Calu3 (cell line): Measurements from ENCODE around the gene CLASP1. TPM values are rescaled to one million over a fixed set of nuclear protein-coding genes. Genes with fewer than 3 reads are reported as not detected.

Source experiments
- BruUV-seq: library from RNA; stranded (reverse); fragments of 400-500 nt; replicated peaks from 2 replicates; lab custom pipeline; 2021; lab: Mats Ljungman, UMichigan
- CTCF ChIA-PET: fragments of 300-600 bp; sonication (Branson Sonifier 250); formaldehyde crosslinking; loops from one replicate; lab custom pipeline; 2022; ENCODE audit warnings: antibody characterized with exemption; lab: Charles Lee
- DNase-seq: peaks from one replicate; pipeline ENCODE4 v3.0.0; 2022
- H3K27ac Mint-ChIP-seq: one replicate; pipeline ENCODE4 v1.8.0; 2022; ENCODE audit warnings: mixed read lengths; ENCODE audit not compliant: unreplicated experiment
- H3K27me3 Mint-ChIP-seq: one replicate; pipeline ENCODE4 v1.8.0; 2022; ENCODE audit warnings: mixed read lengths; ENCODE audit not compliant: unreplicated experiment
- H3K36me3 Mint-ChIP-seq: one replicate; pipeline ENCODE4 v1.8.0; 2022; ENCODE audit warnings: mild to moderate bottlenecking, moderate library complexity, mixed read lengths; ENCODE audit not compliant: insufficient read depth, unreplicated experiment
- H3K4me1 Mint-ChIP-seq: one replicate; pipeline ENCODE4 v1.8.0; 2022; ENCODE audit warnings: mild to moderate bottlenecking, low read depth, mixed read lengths; ENCODE audit not compliant: unreplicated experiment
- H3K4me3 Mint-ChIP-seq: one replicate; pipeline ENCODE4 v1.8.0; 2022; ENCODE audit warnings: mild to moderate bottlenecking, low read depth, moderate library complexity, mixed read lengths; ENCODE audit not compliant: unreplicated experiment
- H3K9me3 Mint-ChIP-seq: one replicate; pipeline ENCODE4 v1.8.0; 2022; ENCODE audit warnings: low read depth, mixed read lengths; ENCODE audit not compliant: unreplicated experiment
- intact Hi-C: fragments of 100-400 bp; cut with micrococcal nuclease; formaldehyde crosslinking; loops from one replicate; pipeline ENCODE4 v1.10.0; 2022; ENCODE audit not compliant: unreplicated experiment
- total RNA-seq: library from RNA; stranded (reverse); gene quantifications from 2 replicates; pipeline ENCODE4 v1.2.3, GENCODE V29; 2022
- TF ChIP-seq, protein P1 (sequence below): fragments of 200-600 bp; IDR thresholded peaks from one replicate; pipeline ENCODE4 v1.8.0; 2022; ENCODE audit warnings: antibody characterized with exemption; ENCODE audit not compliant: unreplicated experiment

Gene CLASP1
- total RNA-seq, 1 experiment from 2014 or later, result 59.7 TPM

DNA sequence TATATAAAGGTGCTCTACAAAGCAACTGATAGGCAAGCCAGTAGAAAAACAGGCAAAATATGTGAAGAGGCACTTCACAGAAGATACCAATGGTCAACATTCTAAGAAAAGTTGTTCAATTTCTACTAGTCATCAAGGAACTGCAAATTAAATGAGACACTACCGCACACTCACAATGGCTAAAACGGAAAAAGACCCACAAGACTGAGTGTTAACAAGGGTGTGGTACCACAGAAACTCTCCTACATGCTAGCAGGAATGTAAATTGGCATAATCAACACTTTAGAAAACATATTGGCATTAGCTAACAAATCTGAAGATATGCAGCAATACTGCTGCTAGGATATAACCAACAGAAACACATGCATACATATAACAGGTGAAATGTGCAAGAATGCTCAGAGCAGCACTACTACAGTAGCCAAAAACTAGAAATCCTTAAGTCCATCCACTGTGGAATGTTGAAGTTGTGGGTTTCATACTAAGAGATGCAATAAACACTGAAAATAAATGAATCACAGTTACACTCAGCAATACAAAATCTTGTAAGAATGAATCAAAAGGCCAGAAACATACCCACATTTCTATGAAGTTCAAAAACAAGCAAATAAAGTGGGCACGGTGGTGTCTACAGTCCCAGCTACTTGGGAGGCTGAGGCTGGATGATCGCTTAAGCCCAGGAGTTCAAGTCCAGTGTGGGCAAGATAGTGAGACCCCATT is 109.4 kb downstream of the CLASP1 start:
- no peak overlapping the region for H3K27ac Mint-ChIP-seq
- H3K27me3 Mint-ChIP-seq, result no peaks in the 10 kb centered on the region
- no peaks in the 10 kb centered on the region for H3K9me3 Mint-ChIP-seq
- CTCF ChIA-PET, result no interaction called here
- no peak overlapping the region for H3K4me3 Mint-ChIP-seq
- no peaks in the 10 kb centered on the region for H3K36me3 Mint-ChIP-seq
- intact Hi-C loops, result no loop called here
- BruUV-seq, result no TSS peak
- no peak for DNase-seq
- peaks cover 8% of the 10 kb centered on the region for H3K4me1 Mint-ChIP-seq
- TF ChIP-seq, protein P1, sequence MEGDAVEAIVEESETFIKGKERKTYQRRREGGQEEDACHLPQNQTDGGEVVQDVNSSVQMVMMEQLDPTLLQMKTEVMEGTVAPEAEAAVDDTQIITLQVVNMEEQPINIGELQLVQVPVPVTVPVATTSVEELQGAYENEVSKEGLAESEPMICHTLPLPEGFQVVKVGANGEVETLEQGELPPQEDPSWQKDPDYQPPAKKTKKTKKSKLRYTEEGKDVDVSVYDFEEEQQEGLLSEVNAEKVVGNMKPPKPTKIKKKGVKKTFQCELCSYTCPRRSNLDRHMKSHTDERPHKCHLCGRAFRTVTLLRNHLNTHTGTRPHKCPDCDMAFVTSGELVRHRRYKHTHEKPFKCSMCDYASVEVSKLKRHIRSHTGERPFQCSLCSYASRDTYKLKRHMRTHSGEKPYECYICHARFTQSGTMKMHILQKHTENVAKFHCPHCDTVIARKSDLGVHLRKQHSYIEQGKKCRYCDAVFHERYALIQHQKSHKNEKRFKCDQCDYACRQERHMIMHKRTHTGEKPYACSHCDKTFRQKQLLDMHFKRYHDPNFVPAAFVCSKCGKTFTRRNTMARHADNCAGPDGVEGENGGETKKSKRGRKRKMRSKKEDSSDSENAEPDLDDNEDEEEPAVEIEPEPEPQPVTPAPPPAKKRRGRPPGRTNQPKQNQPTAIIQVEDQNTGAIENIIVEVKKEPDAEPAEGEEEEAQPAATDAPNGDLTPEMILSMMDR, result no peak

DNA sequence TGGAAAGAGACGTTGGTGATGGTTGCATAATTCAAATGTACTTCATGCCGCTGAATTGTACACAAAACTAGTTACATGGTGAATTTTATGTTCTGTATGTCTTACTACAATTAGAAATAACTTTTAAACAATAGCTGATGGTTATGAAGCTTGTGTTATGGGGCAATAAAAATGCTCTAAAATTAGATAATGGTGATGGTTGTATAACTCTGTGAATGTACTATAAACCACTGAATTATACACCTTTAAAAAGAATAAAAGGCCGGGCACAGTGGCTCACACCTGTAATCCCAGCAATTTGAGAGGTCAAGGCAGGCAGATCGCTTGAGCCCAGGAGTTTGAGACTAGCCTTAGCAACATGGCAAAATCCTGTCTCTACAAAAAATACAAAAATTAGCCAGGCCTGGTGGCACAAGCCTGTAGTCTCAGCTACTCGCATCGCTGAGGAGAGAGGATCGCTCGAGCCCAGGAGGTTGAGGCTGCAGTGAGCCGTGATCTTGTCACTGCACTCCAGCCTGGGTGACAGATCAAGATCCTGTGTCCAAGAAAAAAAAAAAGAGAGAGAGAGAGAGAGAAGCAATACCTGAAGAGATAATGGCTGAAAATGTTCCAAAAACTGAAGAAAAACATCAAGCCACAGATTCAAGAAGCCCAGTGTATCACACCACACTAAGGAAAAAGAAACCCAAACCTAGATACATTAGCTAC is 112.3 kb downstream of the CLASP1 start:
- no TSS peak for BruUV-seq
- peaks cover 27% of the 10 kb centered on the region for H3K4me1 Mint-ChIP-seq
- no peak overlapping the region for H3K4me3 Mint-ChIP-seq
- H3K9me3 Mint-ChIP-seq, result no peaks in the 10 kb centered on the region
- intact Hi-C loops, result no loop called here
- TF ChIP-seq, protein P1, result no peak
- DNase-seq, result no peak
- H3K36me3 Mint-ChIP-seq, result peaks cover under 1% of the 10 kb centered on the region
- no peak overlapping the region for H3K27ac Mint-ChIP-seq
- CTCF ChIA-PET, result interaction anchor here (1.1 kb wide), 1 partner anchor 174 kb away, joined by 3 read pairs; no protein-coding TSS in a partner anchor
- H3K27me3 Mint-ChIP-seq, result no peaks in the 10 kb centered on the region

DNA sequence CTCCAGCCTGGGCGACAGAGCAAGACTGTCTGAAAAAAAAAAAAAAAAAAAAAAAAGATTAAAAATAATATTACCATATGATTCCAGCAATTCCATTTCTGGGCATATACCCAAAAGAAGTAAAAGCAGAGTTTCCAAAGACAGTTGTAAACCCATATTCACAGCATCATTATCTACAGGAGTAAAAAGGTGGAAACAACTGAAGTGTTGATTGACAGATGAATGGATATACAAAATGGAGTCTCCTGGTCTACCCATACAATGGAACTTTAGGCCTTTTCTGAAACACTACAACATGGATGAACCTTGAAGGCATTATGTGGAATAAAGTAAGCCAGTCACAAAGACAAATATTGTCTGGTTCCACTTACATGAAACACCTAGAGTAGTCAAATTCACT is 112.9 kb downstream of the CLASP1 start:
- intact Hi-C loops, result no loop called here
- TF ChIP-seq, protein P1, result no peak
- H3K4me3 Mint-ChIP-seq, result no peak overlapping the region
- no peaks in the 10 kb centered on the region for H3K9me3 Mint-ChIP-seq
- peaks cover 30% of the 10 kb centered on the region for H3K4me1 Mint-ChIP-seq
- H3K36me3 Mint-ChIP-seq, result peaks cover 7% of the 10 kb centered on the region
- H3K27ac Mint-ChIP-seq, result no peak overlapping the region
- DNase-seq, result no peak
- CTCF ChIA-PET, result interaction anchor here (1.1 kb wide), 1 partner anchor 175 kb away, joined by 3 read pairs; no protein-coding TSS in a partner anchor
- H3K27me3 Mint-ChIP-seq, result no peaks in the 10 kb centered on the region
- BruUV-seq, result no TSS peak

DNA sequence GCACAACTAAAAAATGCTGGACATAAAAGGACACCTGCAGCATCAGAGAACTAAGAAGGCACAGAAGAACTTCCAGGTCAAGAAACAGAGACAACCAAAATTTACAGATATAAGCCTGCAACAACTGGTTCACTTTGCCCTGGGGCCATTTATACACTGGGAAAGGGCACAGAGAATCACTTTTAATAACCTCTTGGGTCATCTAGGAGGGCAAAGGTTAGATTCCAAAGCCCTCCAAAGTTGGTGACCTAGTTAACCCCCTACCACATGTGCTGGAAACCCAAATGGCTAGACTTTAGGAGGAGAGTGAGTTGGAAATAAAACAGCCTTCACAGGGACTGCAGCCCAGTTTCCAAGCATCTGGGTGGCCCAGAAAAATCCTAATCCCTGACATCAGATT is 115.3 kb downstream of the CLASP1 start:
- intact Hi-C loops, result loop anchor here (5.0 kb wide), 1 partner anchor 63 kb away; no protein-coding TSS in a partner anchor
- BruUV-seq, result no TSS peak
- TF ChIP-seq, protein P1, result no peak
- Mint-ChIP-seq H3K36me3 (peaks cover 31% of the 10 kb centered on the region), H3K9me3 (no peaks in the 10 kb centered on the region), H3K27ac (no peak overlapping the region), H3K4me1 (peaks cover 28% of the 10 kb centered on the region), H3K4me3 (no peak overlapping the region), H3K27me3 (no peaks in the 10 kb centered on the region)
- CTCF ChIA-PET, result no interaction called here
- DNase-seq, result no peak
